ENCODE measurements around the gene ADISSP. TPM values are rescaled to one million over a fixed set of nuclear protein-coding genes. Genes with fewer than 3 reads are reported as not detected.
"Not testable (repeated sequence)": the region's sequence is repeated elsewhere in the genome, so short reads cannot be mapped to it uniquely, and the experiment has no call there.

ADISSP gene
- total RNA-seq, 1 donor from 2014 or later, result 64.6 TPM

- H3K27ac Mint-ChIP-seq, result peak within 1 kb of the TSS; percentile 96
- peak within 1 kb of the TSS; percentile 93 for H3K4me3 Mint-ChIP-seq
- peak; percentile 81 for DNase-seq (ENCODE audit: low spot score)
- no peaks in the 10 kb centered on the region for H3K27me3 Mint-ChIP-seq (ENCODE audit: insufficient read depth)
- intact Hi-C loops (cut with micrococcal nuclease), result loop anchor here (1.0 to 10.0 kb wide), 7 partner anchors 8 to 1329 kb away; partner anchors contain the start of genes ADISSP, AP5S1, CDS2 and PANK2
- peaks cover 47% of the 10 kb centered on the region for H3K4me1 Mint-ChIP-seq (ENCODE audit: low read depth)
- H3K36me3 Mint-ChIP-seq (ENCODE audit: low read depth), result peaks cover 20% of the 10 kb centered on the region
- H3K9me3 Mint-ChIP-seq, result no peaks in the 10 kb centered on the region
Observed at GRCh38 chr20:3795511-3796468, 28.2 kb upstream of the ADISSP start, which contains the start of gene CDC25B. TSS of gene CDC25B (plus strand) at chr20:3796310. CDS start at chr20:3796532, 222 bp downstream.

DNA sequence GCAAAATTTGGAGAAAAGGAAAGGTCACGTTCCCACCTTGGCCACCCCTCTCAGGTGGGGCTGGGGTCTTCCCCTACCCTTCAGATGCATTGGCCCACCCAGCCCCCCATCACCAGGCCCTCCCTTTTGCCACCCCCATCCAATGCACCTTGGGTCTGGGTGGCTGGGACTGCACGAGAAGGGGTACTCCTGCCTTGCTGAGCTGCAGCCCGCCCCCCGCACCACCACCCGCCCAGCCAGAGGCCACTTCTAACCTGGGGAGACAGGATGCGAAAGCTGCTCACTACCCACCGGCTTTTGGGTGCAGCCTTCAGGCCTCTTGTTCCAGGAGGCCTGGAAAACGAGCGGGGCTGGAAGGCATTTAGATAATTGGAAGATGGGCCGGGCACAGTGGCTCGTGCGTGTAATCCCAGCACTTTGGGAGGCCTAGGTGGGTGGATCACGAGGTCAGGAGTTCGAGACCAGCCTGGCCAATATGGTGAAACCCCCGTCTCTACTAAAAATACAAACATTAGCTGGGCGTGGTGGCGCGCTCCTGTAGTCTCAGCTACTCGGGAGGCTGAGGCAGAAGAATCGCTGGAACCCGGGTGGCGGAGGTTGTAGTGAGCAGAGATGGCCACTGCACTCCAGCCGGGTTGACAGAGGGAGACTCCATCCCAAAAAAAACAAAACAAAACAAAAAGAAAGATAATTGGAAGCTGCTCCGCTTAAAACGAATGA lies 27.3 kb upstream of the ADISSP start:
- DNase-seq (ENCODE audit: low spot score), result no peak
- peaks cover 16% of the 10 kb centered on the region for H3K36me3 Mint-ChIP-seq (ENCODE audit: low read depth)
- H3K4me3 Mint-ChIP-seq, result peak overlapping the region; percentile 93
- no peaks in the 10 kb centered on the region for H3K9me3 Mint-ChIP-seq
- intact Hi-C loops (cut with micrococcal nuclease), result loop anchor here (1.0 to 10.0 kb wide), 3 partner anchors 8 to 1330 kb away; partner anchors contain the start of genes AP5S1 and CDS2
- peaks cover 39% of the 10 kb centered on the region for H3K4me1 Mint-ChIP-seq (ENCODE audit: low read depth)
- H3K27me3 Mint-ChIP-seq (ENCODE audit: insufficient read depth), result no peaks in the 10 kb centered on the region
- peak overlapping the region; percentile 96 for H3K27ac Mint-ChIP-seq

- not testable (repeated sequence) for H3K27me3 Mint-ChIP-seq (ENCODE audit: insufficient read depth); H3K4me3 Mint-ChIP-seq; H3K27ac Mint-ChIP-seq; H3K9me3 Mint-ChIP-seq; DNase-seq (ENCODE audit: low spot score)
- Mint-ChIP-seq H3K4me1 (ENCODE audit: low read depth) (peaks cover 32% of the 10 kb centered on the region), H3K36me3 (ENCODE audit: low read depth) (peaks cover 14% of the 10 kb centered on the region)
- intact Hi-C loops (cut with micrococcal nuclease), result loop anchor here (10.0 kb wide), 1 partner anchor 1331 kb away; the partner anchor contains the start of gene CDS2
Observed at GRCh38 chr20:3794168-3794567, 26.6 kb upstream of the ADISSP start.

DNA sequence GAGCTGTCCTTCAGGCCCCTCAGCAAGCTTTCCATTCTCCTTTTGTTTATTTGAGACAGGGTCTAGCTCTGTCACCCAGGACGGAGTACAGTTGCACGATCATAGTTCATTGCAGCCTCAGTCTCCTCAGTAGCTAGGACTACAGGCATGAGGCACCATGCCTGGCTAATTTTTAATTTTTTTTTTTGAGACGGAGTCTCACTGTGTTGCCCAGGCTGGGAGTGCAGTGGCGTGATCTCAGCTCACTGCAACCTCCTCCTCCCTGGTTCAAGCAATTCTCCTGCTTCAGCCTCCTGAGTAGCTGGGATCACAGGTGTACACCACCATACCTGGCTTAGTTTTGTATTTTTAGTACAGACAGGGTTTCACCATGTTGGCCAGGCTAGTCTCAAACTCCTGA lies 21.6 kb upstream of the ADISSP start:
- not testable (repeated sequence) for H3K27ac Mint-ChIP-seq

DNA sequence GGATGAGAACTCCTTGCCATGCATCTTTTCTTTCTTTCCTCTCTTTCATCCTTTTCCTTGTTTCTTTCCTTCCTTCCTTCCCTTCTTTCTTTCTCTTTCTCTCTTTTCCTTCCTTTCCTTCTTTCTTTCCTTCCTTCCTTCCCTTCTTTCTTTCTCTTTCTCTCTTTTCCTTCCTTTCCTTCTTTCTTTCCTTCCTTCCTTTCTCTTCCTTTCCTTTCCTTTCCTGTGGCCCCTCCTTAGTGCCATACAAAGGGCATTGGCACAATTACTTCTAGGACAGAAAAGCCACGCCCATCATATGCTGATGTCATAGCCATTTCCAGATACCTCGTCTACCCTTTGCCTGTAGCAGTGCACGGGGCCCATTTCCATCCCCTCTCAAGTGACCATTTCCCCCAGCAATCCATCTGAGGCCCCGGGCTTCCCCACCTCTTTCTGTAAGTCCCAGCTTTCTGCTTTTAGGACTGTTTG lies 21.2 kb upstream of the ADISSP start:
- Mint-ChIP-seq H3K27me3 (ENCODE audit: insufficient read depth) (no peaks in the 10 kb centered on the region), H3K27ac (no peak overlapping the region), H3K36me3 (ENCODE audit: low read depth) (peaks cover 6% of the 10 kb centered on the region), H3K4me1 (ENCODE audit: low read depth) (peaks cover 31% of the 10 kb centered on the region), H3K4me3 (peak overlapping the region; percentile 63), H3K9me3 (no peaks in the 10 kb centered on the region)
- intact Hi-C loops (cut with micrococcal nuclease), result no loop called here
- no peak for DNase-seq (ENCODE audit: low spot score)

More for the DNA sequence above, 21.6 kb upstream of the ADISSP start:
- H3K36me3 Mint-ChIP-seq (ENCODE audit: low read depth); DNase-seq (ENCODE audit: low spot score); H3K9me3 Mint-ChIP-seq; H3K27me3 Mint-ChIP-seq (ENCODE audit: insufficient read depth); intact Hi-C loops (cut with micrococcal nuclease): not testable (repeated sequence)
- Mint-ChIP-seq H3K4me3 (peak overlapping the region; percentile 63), H3K4me1 (ENCODE audit: low read depth) (peaks cover 30% of the 10 kb centered on the region)

- peaks cover 38% of the 10 kb centered on the region for H3K4me1 Mint-ChIP-seq (ENCODE audit: low read depth)
- peak overlapping the region; percentile 77 for H3K4me3 Mint-ChIP-seq
- no peaks in the 10 kb centered on the region for H3K27me3 Mint-ChIP-seq (ENCODE audit: insufficient read depth)
- no peak for DNase-seq (ENCODE audit: low spot score)
- peak overlapping the region; percentile 34 for H3K27ac Mint-ChIP-seq
- no peaks in the 10 kb centered on the region for H3K9me3 Mint-ChIP-seq
- intact Hi-C loops (cut with micrococcal nuclease), result loop anchor here (1.0 to 2.0 kb wide), 5 partner anchors 8 to 297 kb away; partner anchors contain the start of gene MAVS
- peaks cover 8% of the 10 kb centered on the region for H3K36me3 Mint-ChIP-seq (ENCODE audit: low read depth)
Observed at GRCh38 chr20:3787324-3788014, 19.9 kb upstream of the ADISSP start.

DNA sequence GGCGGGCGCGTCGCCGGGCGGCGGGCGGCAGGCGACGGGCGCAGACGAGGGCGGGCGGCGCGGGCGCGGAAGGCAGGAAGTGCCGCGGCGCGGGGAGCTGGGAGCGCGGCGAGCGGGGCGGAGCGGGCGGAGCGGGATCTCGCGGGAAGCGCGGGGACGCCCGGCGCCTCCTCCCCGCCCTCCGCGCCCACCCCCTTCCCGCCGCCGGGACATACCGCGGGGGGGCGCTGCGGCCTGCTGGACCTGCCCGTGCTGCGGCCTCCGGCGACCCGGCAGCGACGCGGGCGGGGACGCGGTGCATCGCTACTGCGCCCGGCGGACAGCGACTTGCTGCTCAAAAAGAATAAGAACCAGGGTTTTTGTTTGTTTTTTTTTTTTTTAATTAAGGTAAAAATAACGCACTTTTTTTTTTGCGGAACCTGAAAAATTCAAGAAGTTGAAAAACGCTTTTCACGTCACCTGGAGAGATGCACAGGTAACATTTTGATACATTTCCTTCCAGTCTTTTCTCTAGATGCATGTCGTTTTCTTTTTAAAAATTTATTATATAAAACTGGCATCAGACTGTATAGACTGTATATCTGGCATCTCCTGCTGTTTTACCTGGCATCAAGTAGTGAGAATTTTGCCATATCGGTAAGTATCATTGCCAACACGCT lies 19.2 kb upstream of the ADISSP start, which contains the start of gene CENPB:
CENPB (minus strand) TSS at position 76 of the 659 bp plus-strand sequence. CDS start 257 bp downstream, outside the sequence.
- intact Hi-C loops (cut with micrococcal nuclease), result loop anchor here (1.0 to 2.0 kb wide), 7 partner anchors 9 to 298 kb away; partner anchors contain the start of genes AP5S1 and MAVS
- no peaks in the 10 kb centered on the region for H3K9me3 Mint-ChIP-seq
- DNase-seq (ENCODE audit: low spot score), result peak; percentile 88
- H3K27ac Mint-ChIP-seq, result peak within 1 kb of the TSS; percentile 70
- no peaks in the 10 kb centered on the region for H3K27me3 Mint-ChIP-seq (ENCODE audit: insufficient read depth)
- H3K36me3 Mint-ChIP-seq (ENCODE audit: low read depth), result peaks cover 8% of the 10 kb centered on the region
- peak within 1 kb of the TSS; percentile 86 for H3K4me3 Mint-ChIP-seq
- peaks cover 39% of the 10 kb centered on the region for H3K4me1 Mint-ChIP-seq (ENCODE audit: low read depth)

DNA sequence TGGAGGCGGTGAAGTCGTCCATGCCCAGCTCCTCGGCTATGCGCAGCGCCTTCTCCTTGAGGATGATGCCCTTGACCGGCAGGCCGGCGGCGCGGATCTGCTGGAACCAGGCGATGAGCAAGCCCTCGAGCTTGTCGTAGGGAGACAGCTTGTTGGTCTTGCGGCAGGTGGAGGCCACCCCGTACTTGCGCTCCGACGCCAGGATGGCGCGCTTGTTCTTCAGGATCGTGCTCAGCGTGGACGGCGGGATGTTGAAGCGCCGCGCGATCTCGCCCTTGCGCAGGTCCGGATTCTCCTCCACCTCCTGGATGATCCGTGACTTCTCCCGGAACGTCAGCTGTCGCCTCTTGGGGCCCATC lies 18.6 kb upstream of the ADISSP start:
- Mint-ChIP-seq H3K4me3 (peak overlapping the region; percentile 86), H3K27ac (peak overlapping the region; percentile 70), H3K27me3 (ENCODE audit: insufficient read depth) (peaks cover 1% of the 10 kb centered on the region), H3K4me1 (ENCODE audit: low read depth) (peaks cover 46% of the 10 kb centered on the region), H3K9me3 (no peaks in the 10 kb centered on the region), H3K36me3 (ENCODE audit: low read depth) (peaks cover 8% of the 10 kb centered on the region)
- intact Hi-C loops (cut with micrococcal nuclease), result loop anchor here (1.0 to 2.0 kb wide), 5 partner anchors 18 to 299 kb away; partner anchors contain the start of genes AP5S1 and MAVS
- no peak for DNase-seq (ENCODE audit: low spot score)

GRCh38 chr20:3785240-3786125 lies 17.9 kb upstream of the ADISSP start:
- H3K36me3 Mint-ChIP-seq (ENCODE audit: low read depth), result peaks cover 8% of the 10 kb centered on the region
- no peaks in the 10 kb centered on the region for H3K9me3 Mint-ChIP-seq
- peaks cover 52% of the 10 kb centered on the region for H3K4me1 Mint-ChIP-seq (ENCODE audit: low read depth)
- H3K27ac Mint-ChIP-seq, result peak overlapping the region; percentile 63
- H3K27me3 Mint-ChIP-seq (ENCODE audit: insufficient read depth), result peaks cover 4% of the 10 kb centered on the region
- peak overlapping the region; percentile 86 for H3K4me3 Mint-ChIP-seq
- no peak for DNase-seq (ENCODE audit: low spot score)
- intact Hi-C loops (cut with micrococcal nuclease), result loop anchor here (1.0 to 2.0 kb wide), 5 partner anchors 17 to 299 kb away; partner anchors contain the start of genes AP5S1 and MAVS

- H3K4me3 Mint-ChIP-seq, result peak overlapping the region; percentile 74
- H3K4me1 Mint-ChIP-seq (ENCODE audit: low read depth), result peaks cover 54% of the 10 kb centered on the region
- H3K27me3 Mint-ChIP-seq (ENCODE audit: insufficient read depth), result peaks cover 5% of the 10 kb centered on the region
- no peak overlapping the region for H3K27ac Mint-ChIP-seq
- intact Hi-C loops (cut with micrococcal nuclease), result no loop called here
- peaks cover 8% of the 10 kb centered on the region for H3K36me3 Mint-ChIP-seq (ENCODE audit: low read depth)
- no peaks in the 10 kb centered on the region for H3K9me3 Mint-ChIP-seq
- no peak for DNase-seq (ENCODE audit: low spot score)
Observed at GRCh38 chr20:3784863-3785239, 17.3 kb upstream of the ADISSP start.

Data from activated T-helper 1 cell treated with anti-CD3 and anti-CD28 coated beads, Interleukin-12 subunit alpha, Interleukin-12 subunit beta, Interleukin-2, Interleukin-4 antibody, amounts not matched to agents 30 ng/mL and 10 ng/mL and 1 ng/mL, durations not matched to agents 14 hours and 24 hours and 36 hours (primary cell).